Activated CD8-positive, alpha-beta T cell treated with anti-CD3 and anti-CD28 coated beads for 36 hours (primary cell): ENCODE results near the gene ABCA8. TPM values are rescaled to one million over a fixed set of nuclear protein-coding genes. Genes with fewer than 3 reads are reported as not detected.
"Not testable (repeated sequence)": the region's sequence is repeated elsewhere in the genome, so short reads cannot be mapped to it uniquely, and the experiment has no call there.

ENCODE experiments used
- ATAC-seq: fragments of 200-7000 bp; cut with Tn5 transposase; one replicate; pipeline ENCODE4 v1.10.0; 2021; ENCODE audit warnings: mild to moderate bottlenecking, moderate library complexity
- CTCF ChIA-PET: fragments of 350-600 bp; sonication (Branson Sonifier 250); formaldehyde crosslinking; loops from one replicate; lab custom pipeline; 2021; ENCODE audit warnings: antibody characterized with exemption; lab: Charles Lee
- POLR2A ChIA-PET: fragments of 350-600 bp; sonication (Branson Sonifier 250); formaldehyde crosslinking; loops from one replicate; lab custom pipeline; 2021; ENCODE audit warnings: antibody characterized with exemption; lab: Charles Lee
- DNase-seq: peaks from one replicate; pipeline ENCODE4 v3.0.0-alpha.2; 2020
- H3K27ac Mint-ChIP-seq: one replicate; pipeline ENCODE4 v1.8.0; 2021; ENCODE audit warnings: mild to moderate bottlenecking, mixed read lengths
- H3K27me3 Mint-ChIP-seq: one replicate; pipeline ENCODE4 v1.8.0; 2021; ENCODE audit warnings: mixed read lengths
- H3K36me3 Mint-ChIP-seq: one replicate; pipeline ENCODE4 v1.8.0; 2021; ENCODE audit warnings: low read depth, mixed read lengths
- H3K4me1 Mint-ChIP-seq: one replicate; pipeline ENCODE4 v1.8.0; 2021; ENCODE audit warnings: low read depth, mixed read lengths
- H3K4me3 Mint-ChIP-seq: one replicate; pipeline ENCODE4 v1.8.0; 2021; ENCODE audit warnings: mild to moderate bottlenecking, moderate library complexity, mixed read lengths
- H3K9me3 Mint-ChIP-seq: one replicate; pipeline ENCODE4 v1.8.0; 2021; ENCODE audit warnings: mixed read lengths
- intact Hi-C: fragments of 100-400 bp; cut with micrococcal nuclease; formaldehyde crosslinking; loops from one replicate; pipeline ENCODE4 v1.10.0; 2022
- total RNA-seq, 2 experiments: library from RNA; stranded (reverse); gene quantifications; one replicate each; pipeline ENCODE4 v1.2.3, GENCODE V29; 2021
- TF ChIP-seq, protein P1 (sequence below): fragments of 200-600 bp; IDR thresholded peaks from one replicate; pipeline ENCODE4 v1.8.0; 2022; ENCODE audit warnings: antibody characterized with exemption, mild to moderate bottlenecking

Gene ABCA8
- not detected for total RNA-seq

- Mint-ChIP-seq H3K27me3 (peaks cover 2% of the 10 kb centered on the region), H3K4me1 (no peaks in the 10 kb centered on the region), H3K36me3 (no peaks in the 10 kb centered on the region), H3K4me3 (no peak within 1 kb of the TSS), H3K27ac (no peak within 1 kb of the TSS), H3K9me3 (peaks cover 1% of the 10 kb centered on the region)
- DNase-seq (no peak), ATAC-seq (no peak)
- TF ChIP-seq, protein P1, sequence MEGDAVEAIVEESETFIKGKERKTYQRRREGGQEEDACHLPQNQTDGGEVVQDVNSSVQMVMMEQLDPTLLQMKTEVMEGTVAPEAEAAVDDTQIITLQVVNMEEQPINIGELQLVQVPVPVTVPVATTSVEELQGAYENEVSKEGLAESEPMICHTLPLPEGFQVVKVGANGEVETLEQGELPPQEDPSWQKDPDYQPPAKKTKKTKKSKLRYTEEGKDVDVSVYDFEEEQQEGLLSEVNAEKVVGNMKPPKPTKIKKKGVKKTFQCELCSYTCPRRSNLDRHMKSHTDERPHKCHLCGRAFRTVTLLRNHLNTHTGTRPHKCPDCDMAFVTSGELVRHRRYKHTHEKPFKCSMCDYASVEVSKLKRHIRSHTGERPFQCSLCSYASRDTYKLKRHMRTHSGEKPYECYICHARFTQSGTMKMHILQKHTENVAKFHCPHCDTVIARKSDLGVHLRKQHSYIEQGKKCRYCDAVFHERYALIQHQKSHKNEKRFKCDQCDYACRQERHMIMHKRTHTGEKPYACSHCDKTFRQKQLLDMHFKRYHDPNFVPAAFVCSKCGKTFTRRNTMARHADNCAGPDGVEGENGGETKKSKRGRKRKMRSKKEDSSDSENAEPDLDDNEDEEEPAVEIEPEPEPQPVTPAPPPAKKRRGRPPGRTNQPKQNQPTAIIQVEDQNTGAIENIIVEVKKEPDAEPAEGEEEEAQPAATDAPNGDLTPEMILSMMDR, result no peak
- intact Hi-C loops, result no loop called here
- ChIA-PET CTCF (no interaction called here), POLR2A (no interaction called here)
Measured at GRCh38 chr17:68955181-68955841, at the start of gene ABCA8. Gene ABCA8, minus strand, starts transcription at chr17:68955392. Its CDS starts 13,358 bp downstream, at chr17:68942034.

GRCh38 chr17:69004759-69005158 is 49.6 kb upstream of the ABCA8 start:
- H3K36me3 Mint-ChIP-seq, H3K9me3 Mint-ChIP-seq, H3K4me1 Mint-ChIP-seq, DNase-seq, H3K27ac Mint-ChIP-seq, POLR2A ChIA-PET, H3K27me3 Mint-ChIP-seq, intact Hi-C loops, ATAC-seq, CTCF ChIA-PET, H3K4me3 Mint-ChIP-seq: not testable (repeated sequence)

DNA sequence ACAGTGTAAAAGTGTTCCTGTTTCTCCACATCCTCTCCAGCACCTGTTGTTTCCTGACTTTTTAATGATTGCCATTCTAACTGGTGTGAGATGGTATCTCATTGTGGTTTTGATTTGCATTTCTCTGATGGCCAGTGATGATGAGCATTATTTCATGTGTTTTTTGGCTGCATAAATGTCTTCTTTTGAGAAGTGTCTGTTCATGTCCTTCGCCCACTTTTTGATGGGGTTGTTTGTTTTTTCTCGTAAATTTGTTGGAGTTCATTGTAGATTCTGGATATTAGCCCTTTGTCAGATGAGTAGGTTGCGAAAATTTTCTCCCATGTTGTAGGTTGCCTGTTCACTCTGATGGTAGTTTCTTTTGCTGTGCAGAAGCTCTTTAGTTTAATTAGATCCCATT is 44.6 kb upstream of the ABCA8 start:
- H3K4me1 Mint-ChIP-seq, DNase-seq, intact Hi-C loops, H3K36me3 Mint-ChIP-seq, H3K4me3 Mint-ChIP-seq, ATAC-seq, CTCF ChIA-PET, POLR2A ChIA-PET, H3K27me3 Mint-ChIP-seq, H3K9me3 Mint-ChIP-seq, H3K27ac Mint-ChIP-seq: not testable (repeated sequence)

DNA sequence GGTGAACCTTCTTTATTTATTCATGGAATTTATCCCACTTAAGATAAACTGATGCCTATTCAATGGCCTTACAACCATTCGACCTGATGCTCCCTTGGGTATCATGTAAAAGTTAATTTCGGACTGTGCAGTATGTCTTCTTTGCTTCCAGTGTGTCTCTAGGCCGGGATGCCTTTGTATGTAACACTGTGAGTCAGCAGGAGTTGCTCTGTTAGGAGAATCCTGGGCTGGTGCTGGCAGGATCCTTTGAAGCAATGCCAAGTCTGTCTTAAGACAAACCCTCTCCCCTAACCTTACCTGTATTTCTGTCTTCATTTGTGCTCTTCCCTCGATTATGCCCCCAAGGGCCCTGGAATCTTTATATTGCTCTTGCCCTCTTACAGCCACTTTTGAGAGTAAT is 37.9 kb upstream of the ABCA8 start:
- CTCF ChIA-PET, result no interaction called here
- POLR2A ChIA-PET, result no interaction called here
- ATAC-seq, result no peak
- no peak for DNase-seq
- H3K27ac Mint-ChIP-seq, result no peak overlapping the region
- TF ChIP-seq, protein P1, result no peak
- intact Hi-C loops, result no loop called here
- no peaks in the 10 kb centered on the region for H3K36me3 Mint-ChIP-seq
- H3K9me3 Mint-ChIP-seq, result no peaks in the 10 kb centered on the region
- H3K27me3 Mint-ChIP-seq, result no peaks in the 10 kb centered on the region
- H3K4me1 Mint-ChIP-seq, result no peaks in the 10 kb centered on the region
- H3K4me3 Mint-ChIP-seq, result no peak overlapping the region

DNA sequence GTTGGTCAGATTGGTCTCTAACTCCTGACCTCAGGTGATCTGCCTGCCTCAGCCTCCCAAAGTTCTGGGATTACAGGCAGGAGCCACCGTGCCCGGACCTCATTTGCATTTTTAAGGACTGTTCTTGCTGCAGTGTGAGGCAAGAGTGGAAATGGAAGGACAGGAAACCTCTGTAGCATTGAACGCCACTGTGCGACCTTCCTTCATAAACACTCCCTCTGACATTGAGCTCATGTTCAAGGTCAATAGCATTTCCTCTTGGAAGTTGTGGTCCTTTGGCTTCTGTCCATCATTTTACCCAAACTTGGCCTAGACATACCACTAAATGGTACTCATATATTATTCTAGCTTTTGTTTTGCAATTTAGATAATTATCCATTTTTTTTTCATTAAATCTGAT is 32.8 kb upstream of the ABCA8 start:
- intact Hi-C loops, result no loop called here
- ChIA-PET POLR2A (no interaction called here), CTCF (no interaction called here)
- H3K36me3 Mint-ChIP-seq, result no peaks in the 10 kb centered on the region
- H3K27ac Mint-ChIP-seq, result no peak overlapping the region
- no peaks in the 10 kb centered on the region for H3K4me1 Mint-ChIP-seq
- no peaks in the 10 kb centered on the region for H3K27me3 Mint-ChIP-seq
- DNase-seq (no peak), ATAC-seq (no peak)
- TF ChIP-seq, protein P1, result no peak
- H3K9me3 Mint-ChIP-seq, result no peaks in the 10 kb centered on the region
- H3K4me3 Mint-ChIP-seq, result no peak overlapping the region

DNA sequence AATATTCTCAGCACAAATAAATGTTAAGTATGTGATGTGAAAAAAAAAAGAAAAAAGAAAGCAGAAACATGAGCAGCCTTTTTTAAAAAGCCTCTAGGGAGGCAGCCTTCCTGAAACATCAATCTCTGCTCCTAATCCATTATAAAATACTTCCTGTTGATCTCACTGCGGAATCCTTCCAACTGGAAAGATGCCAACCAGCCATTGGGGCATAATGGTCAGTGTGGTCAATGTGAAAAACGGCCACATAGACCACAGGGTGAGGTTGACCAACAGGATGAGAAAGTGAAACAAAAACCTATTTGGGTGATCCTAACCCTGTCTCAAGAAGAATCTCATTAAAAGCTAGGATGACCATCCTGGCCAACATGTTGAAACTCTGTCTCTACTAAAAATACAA is 26.1 kb upstream of the ABCA8 start:
- no peaks in the 10 kb centered on the region for H3K36me3 Mint-ChIP-seq
- no peak for ATAC-seq
- POLR2A ChIA-PET, result no interaction called here

More for the DNA sequence above, 26.1 kb upstream of the ABCA8 start:
- Mint-ChIP-seq H3K4me1 (no peaks in the 10 kb centered on the region), H3K27ac (no peak overlapping the region), H3K9me3 (no peaks in the 10 kb centered on the region), H3K4me3 (no peak overlapping the region), H3K27me3 (peaks cover 4% of the 10 kb centered on the region)
- DNase-seq, result no peak
- CTCF ChIA-PET, result no interaction called here
- TF ChIP-seq, protein P1, result no peak
- intact Hi-C loops, result no loop called here
